H9 (cell line): ENCODE results near the gene TRERF1. TPM values are rescaled to one million over a fixed set of nuclear protein-coding genes. Genes with fewer than 3 reads are reported as not detected.

Source experiments
- DNase-seq: peaks from one replicate; pipeline ENCODE4 v3.0.0-alpha.2; 2017
- H2AFZ ChIP-seq: one replicate; pipeline ENCODE4 v1.6.1; 2013; ENCODE audit warnings: mild to moderate bottlenecking, low read length, control low read depth, moderate library complexity
- H2AK5ac ChIP-seq: 2 replicates; pipeline ENCODE4 v1.6.1; 2013; ENCODE audit warnings: low read length, control low read depth, mixed read lengths; ENCODE audit not compliant: insufficient read length
- H2BK120ac ChIP-seq: one replicate; pipeline ENCODE4 v1.6.1; 2013; ENCODE audit warnings: low read depth, mild to moderate bottlenecking, low read length, control low read depth, inconsistent platforms; ENCODE audit not compliant: poor library complexity, severe bottlenecking
- H2BK12ac ChIP-seq: 2 replicates; pipeline ENCODE4 v1.6.1; 2013; ENCODE audit warnings: low read length, control low read depth, mixed read lengths, low read depth; ENCODE audit not compliant: insufficient read length
- H2BK15ac ChIP-seq: 2 replicates; pipeline ENCODE4 v1.6.1; 2013; ENCODE audit warnings: low read depth, low read length, control low read depth
- H2BK20ac ChIP-seq: one replicate; pipeline ENCODE4 v1.6.1; 2013; ENCODE audit warnings: low read depth, mild to moderate bottlenecking, low read length, control low read depth, inconsistent platforms; ENCODE audit not compliant: poor library complexity, severe bottlenecking
- H2BK5ac ChIP-seq: 2 replicates; pipeline ENCODE4 v1.6.1; 2013; ENCODE audit warnings: low read length, control low read depth, mixed read lengths; ENCODE audit not compliant: insufficient read length
- H3K14ac ChIP-seq: 2 replicates; pipeline ENCODE4 v1.6.1; 2013; ENCODE audit warnings: low read length, control low read depth; ENCODE audit not compliant: insufficient read depth
- H3K18ac ChIP-seq: 2 replicates; pipeline ENCODE4 v1.6.1; 2013; ENCODE audit warnings: low read depth, mild to moderate bottlenecking, mixed read lengths, low read length, control low read depth; ENCODE audit not compliant: insufficient read length
- H3K23ac ChIP-seq: 2 replicates; pipeline ENCODE4 v1.6.1; 2013; ENCODE audit warnings: low read length, control low read depth, mixed read lengths, low read depth; ENCODE audit not compliant: insufficient read length
- H3K23me2 ChIP-seq: 2 replicates; pipeline ENCODE4 v1.6.1; 2013; ENCODE audit warnings: low read depth, mild to moderate bottlenecking, mixed read lengths, low read length, control low read depth; ENCODE audit not compliant: insufficient read length, poor library complexity, severe bottlenecking
- H3K27ac ChIP-seq: 2 replicates; pipeline ENCODE4 v1.5.1; 2013; ENCODE audit warnings: low read length, control low read depth, mixed read lengths, low read depth; ENCODE audit not compliant: insufficient read length
- H3K27me3 ChIP-seq: 2 replicates; pipeline ENCODE4 v1.6.1; 2013; ENCODE audit warnings: low read length, control low read depth, inconsistent platforms; ENCODE audit not compliant: insufficient read depth
- H3K4ac ChIP-seq: 2 replicates; pipeline ENCODE4 v1.6.1; 2013; ENCODE audit warnings: low read depth, mild to moderate bottlenecking, control low read depth, inconsistent platforms, low read length, moderate library complexity
- H3K4me1 ChIP-seq: 2 replicates; pipeline ENCODE4 v1.6.1; 2013; ENCODE audit warnings: low read length, control low read depth, inconsistent platforms; ENCODE audit not compliant: insufficient read depth
- H3K4me2 ChIP-seq: 2 replicates; pipeline ENCODE4 v1.6.1; 2013; ENCODE audit warnings: low read length, control low read depth, mixed read lengths; ENCODE audit not compliant: insufficient read length, insufficient read depth
- H3K56ac ChIP-seq: 2 replicates; pipeline ENCODE4 v1.6.1; 2013; ENCODE audit warnings: low read depth, mild to moderate bottlenecking, mixed read lengths, low read length, control low read depth; ENCODE audit not compliant: insufficient read length
- H3K79me1 ChIP-seq: 2 replicates; pipeline ENCODE4 v1.6.1; 2013; ENCODE audit warnings: low read depth, mild to moderate bottlenecking, moderate library complexity, low read length, control low read depth, inconsistent platforms; ENCODE audit not compliant: insufficient read depth, poor library complexity, severe bottlenecking
- H3K79me2 ChIP-seq: 2 replicates; pipeline ENCODE4 v1.6.1; 2013; ENCODE audit warnings: low read length, control low read depth, inconsistent platforms; ENCODE audit not compliant: insufficient read depth
- H3K9ac ChIP-seq: 2 replicates; pipeline ENCODE4 v1.6.1; 2013; ENCODE audit warnings: low read length, control low read depth, mixed read lengths; ENCODE audit not compliant: insufficient read length; ENCODE audit errors: extremely low read depth
- H3K9me3 ChIP-seq: one replicate; pipeline ENCODE4 v1.6.1; 2013; ENCODE audit warnings: low read depth, low read length, inconsistent platforms; ENCODE audit not compliant: control insufficient read depth
- H3T11ph ChIP-seq: one replicate; pipeline ENCODE4 v1.6.1; 2013; ENCODE audit warnings: mild to moderate bottlenecking, low read length, control low read depth, inconsistent platforms
- H4K20me1 ChIP-seq: one replicate; pipeline ENCODE4 v1.6.1; 2013; ENCODE audit not compliant: control insufficient read depth, insufficient read length, insufficient read depth
- H4K5ac ChIP-seq: 2 replicates; pipeline ENCODE4 v1.6.1; 2013; ENCODE audit warnings: low read depth, mild to moderate bottlenecking, mixed read lengths, low read length, control low read depth; ENCODE audit not compliant: insufficient read length
- H4K8ac ChIP-seq: replicated peaks from 2 replicates; pipeline ENCODE4 v1.6.1; 2013; ENCODE audit warnings: low read length, control low read depth, mixed read lengths, low read depth; ENCODE audit not compliant: insufficient read length
- H4K91ac ChIP-seq: 2 replicates; pipeline ENCODE4 v1.6.1; 2013; ENCODE audit warnings: low read depth, mild to moderate bottlenecking, moderate library complexity, mixed read lengths, low read length, control low read depth; ENCODE audit not compliant: insufficient read length
- H3K27ac Mint-ChIP-seq, 3 experiments: 2 replicates in 2 of 3; 3 replicates in 1 of 3; pipeline ENCODE4 v1.8.0; 2020 to 2021; ENCODE audit warnings: mixed read lengths in 3 of 3, mild to moderate bottlenecking in 1 of 3, moderate library complexity in 1 of 3
- H3K27me3 Mint-ChIP-seq: 2 replicates; pipeline ENCODE4 v1.8.0; 2021; ENCODE audit warnings: low read depth, mild to moderate bottlenecking, moderate library complexity, mixed read lengths
- H3K36me3 Mint-ChIP-seq, 3 experiments: 2 replicates in 2 of 3; 3 replicates in 1 of 3; pipeline ENCODE4 v1.8.0; 2020 to 2021; ENCODE audit warnings: low read depth in 3 of 3, mixed read lengths in 3 of 3; ENCODE audit not compliant: insufficient read depth in 1 of 3
- H3K4me1 Mint-ChIP-seq, 2 experiments: 2 replicates each; pipeline ENCODE4 v1.8.0; 2020; ENCODE audit warnings: mixed read lengths in 2 of 2
- H3K4me3 Mint-ChIP-seq, 2 experiments: 2 replicates in 1 of 2; 3 replicates in 1 of 2; pipeline ENCODE4 v1.8.0; 2020 to 2021; ENCODE audit warnings: mild to moderate bottlenecking in 2 of 2, mixed read lengths in 2 of 2, moderate library complexity in 1 of 2
- H3K9me3 Mint-ChIP-seq, 2 experiments: 2 replicates in 1 of 2; 3 replicates in 1 of 2; pipeline ENCODE4 v1.8.0; 2020; ENCODE audit warnings: mild to moderate bottlenecking in 2 of 2, mixed read lengths in 2 of 2, moderate library complexity in 1 of 2
- CTCF ChIP-seq: fragments of 200-600 bp; sonication (generic); conservative IDR thresholded peaks from 3 replicates; pipeline ENCODE4 v1.8.0; 2021; ENCODE audit warnings: antibody characterized with exemption, mild to moderate bottlenecking
- WGBS: extraction: QIAGEN DNeasy Blood & Tissue Kit; methylation state at CpG from one replicate; pipeline ENCODE4 v1.1.7; 2013; ENCODE audit warnings: missing lambda C conversion rate, low lambda C conversion rate, mixed read lengths; ENCODE audit not compliant: insufficient read length; ENCODE audit errors: extremely low coverage; 5-methylcytosine and 5-hydroxymethylcytosine counted together
- total RNA-seq: library from RNA; stranded (reverse); gene quantifications from 2 replicates; pipeline ENCODE4 v1.2.1, GENCODE V29; 2021

TRERF1 gene
- total RNA-seq, 1 experiment from 2014 or later: 19.7 TPM

GRCh38 chr6:42355416-42355815 is 96.3 kb downstream of the TRERF1 start:
- WGBS: no CpG with 5 or more reads among the region's 3 CpGs
- Mint-ChIP-seq H3K36me3 (peaks cover 3 to 11% (median 4%) of the 10 kb centered on the region in 3 experiments; a peak in 5 of 7 replicates), H3K27me3 (no peaks in the 10 kb centered on the region), H3K4me3 (no peak overlapping the region), H3K9me3 (no peaks in the 10 kb centered on the region), H3K27ac (no peak overlapping the region), H3K4me1 (0 out of 4 replicates have a peak, but pooled peaks cover 0 to 7% of the 10 kb centered on the region in 2 experiments)
- Histone ChIP-seq H2BK12ac (no peak overlapping the region), H3K27ac (no peak overlapping the region), H2BK15ac (no peak overlapping the region), H2BK120ac (no peak overlapping the region), H3T11ph (no peak overlapping the region), H3K18ac (no peak overlapping the region), H3K4me2 (no peak overlapping the region), H2BK20ac (no peak overlapping the region), H3K9me3 (no peaks in the 10 kb centered on the region), H4K8ac (no peak overlapping the region), H3K14ac (no peak overlapping the region), H4K5ac (no peak overlapping the region), H3K79me2 (no peaks in the 10 kb centered on the region), H3K23ac (no peak overlapping the region), H3K9ac (no peak overlapping the region), H3K79me1 (peaks cover 4% of the 10 kb centered on the region), H3K23me2 (no peaks in the 10 kb centered on the region), H4K20me1 (no peaks in the 10 kb centered on the region), H2BK5ac (no peak overlapping the region), H2AFZ (no peak overlapping the region), H4K91ac (no peak overlapping the region), H3K4ac (no peak overlapping the region), H2AK5ac (no peak overlapping the region), H3K56ac (no peak overlapping the region), H3K4me1 (no peaks in the 10 kb centered on the region), H3K27me3 (no peaks in the 10 kb centered on the region)
- no peak for DNase-seq
- TF ChIP-seq CTCF: no peak
